Activated B cell treated with CpG ODN at 0.5 μM for 24 hours (primary cell): Measurements from ENCODE around the gene ZDHHC11. TPM values are rescaled to one million over a fixed set of nuclear protein-coding genes. Genes with fewer than 3 reads are reported as not detected.

Experiments
- ATAC-seq: fragments of 200-7000 bp; cut with Tn5 transposase; one replicate; pipeline ENCODE4 v1.10.0; 2021; ENCODE audit warnings: low read depth, mild to moderate bottlenecking, moderate library complexity
- CTCF ChIA-PET: fragments of 350-600 bp; sonication (Branson Sonifier 250); formaldehyde crosslinking; loops from one replicate; lab custom pipeline; 2021; ENCODE audit warnings: antibody characterized with exemption; lab: Charles Lee
- POLR2A ChIA-PET: fragments of 350-600 bp; sonication (Branson Sonifier 250); formaldehyde crosslinking; loops from one replicate; lab custom pipeline; 2021; ENCODE audit warnings: antibody characterized with exemption; lab: Charles Lee
- DNase-seq: peaks from one replicate; pipeline ENCODE4 v3.0.0; 2022
- H3K27ac Mint-ChIP-seq: one replicate; pipeline ENCODE4 v1.8.0; 2020; ENCODE audit warnings: mixed read lengths
- H3K27me3 Mint-ChIP-seq: one replicate; pipeline ENCODE4 v1.8.0; 2021; ENCODE audit warnings: mixed read lengths
- H3K36me3 Mint-ChIP-seq: one replicate; pipeline ENCODE4 v1.8.0; 2021; ENCODE audit warnings: low read depth, mixed read lengths
- H3K4me1 Mint-ChIP-seq: one replicate; pipeline ENCODE4 v1.8.0; 2021; ENCODE audit warnings: mixed read lengths
- H3K4me3 Mint-ChIP-seq: one replicate; pipeline ENCODE4 v1.8.0; 2020; ENCODE audit warnings: mild to moderate bottlenecking, mixed read lengths
- H3K9me3 Mint-ChIP-seq: one replicate; pipeline ENCODE4 v1.8.0; 2020; ENCODE audit warnings: mixed read lengths
- CTCF ChIP-seq: fragments of 200-600 bp; IDR thresholded peaks from one replicate; pipeline ENCODE4 v1.8.0; 2022; ENCODE audit warnings: antibody characterized with exemption, mild to moderate bottlenecking
- intact Hi-C: fragments of 100-400 bp; cut with micrococcal nuclease; formaldehyde crosslinking; loops from one replicate; pipeline ENCODE4 v1.15.1; 2024
- total RNA-seq: library from RNA; stranded (reverse); gene quantifications from 2 replicates; pipeline ENCODE4 v1.2.3, GENCODE V29; 2022

The ZDHHC11 gene
- total RNA-seq, 1 donor from 2014 or later = 1.6 TPM

- peaks cover 10% of the 10 kb centered on the region for H3K27me3 Mint-ChIP-seq
Observed at GRCh38 chr5:759111-759751, 91.6 kb downstream of the ZDHHC11 start.

GRCh38 chr5:758698-759053, 92.1 kb downstream of the ZDHHC11 start:
- no peaks in the 10 kb centered on the region for H3K36me3 Mint-ChIP-seq
- DNase-seq = no peak
- intact Hi-C loops = loop anchor here (5.0 kb wide), 1 partner anchor 89 kb away; no protein-coding TSS in a partner anchor
- H3K4me3 Mint-ChIP-seq = no peak overlapping the region
- ChIA-PET CTCF (no interaction called here), POLR2A (no interaction called here)
- H3K9me3 Mint-ChIP-seq = no peaks in the 10 kb centered on the region
- TF ChIP-seq CTCF = no peak
- peaks cover 10% of the 10 kb centered on the region for H3K27me3 Mint-ChIP-seq
- H3K4me1 Mint-ChIP-seq = no peaks in the 10 kb centered on the region
- H3K27ac Mint-ChIP-seq = no peak overlapping the region
- no peak for ATAC-seq

More at GRCh38 chr5:759111-759751, 91.6 kb downstream of the ZDHHC11 start:
- peak; percentile 5 for DNase-seq
- CTCF ChIA-PET = no interaction called here
- no peak for ATAC-seq
- POLR2A ChIA-PET = no interaction called here
- intact Hi-C loops = loop anchor here (5.0 kb wide), 1 partner anchor 88 kb away; no protein-coding TSS in a partner anchor
- Mint-ChIP-seq H3K4me1 (no peaks in the 10 kb centered on the region), H3K27ac (no peak overlapping the region), H3K36me3 (no peaks in the 10 kb centered on the region), H3K4me3 (no peak overlapping the region), H3K9me3 (no peaks in the 10 kb centered on the region)
- TF ChIP-seq CTCF = no peak

DNA sequence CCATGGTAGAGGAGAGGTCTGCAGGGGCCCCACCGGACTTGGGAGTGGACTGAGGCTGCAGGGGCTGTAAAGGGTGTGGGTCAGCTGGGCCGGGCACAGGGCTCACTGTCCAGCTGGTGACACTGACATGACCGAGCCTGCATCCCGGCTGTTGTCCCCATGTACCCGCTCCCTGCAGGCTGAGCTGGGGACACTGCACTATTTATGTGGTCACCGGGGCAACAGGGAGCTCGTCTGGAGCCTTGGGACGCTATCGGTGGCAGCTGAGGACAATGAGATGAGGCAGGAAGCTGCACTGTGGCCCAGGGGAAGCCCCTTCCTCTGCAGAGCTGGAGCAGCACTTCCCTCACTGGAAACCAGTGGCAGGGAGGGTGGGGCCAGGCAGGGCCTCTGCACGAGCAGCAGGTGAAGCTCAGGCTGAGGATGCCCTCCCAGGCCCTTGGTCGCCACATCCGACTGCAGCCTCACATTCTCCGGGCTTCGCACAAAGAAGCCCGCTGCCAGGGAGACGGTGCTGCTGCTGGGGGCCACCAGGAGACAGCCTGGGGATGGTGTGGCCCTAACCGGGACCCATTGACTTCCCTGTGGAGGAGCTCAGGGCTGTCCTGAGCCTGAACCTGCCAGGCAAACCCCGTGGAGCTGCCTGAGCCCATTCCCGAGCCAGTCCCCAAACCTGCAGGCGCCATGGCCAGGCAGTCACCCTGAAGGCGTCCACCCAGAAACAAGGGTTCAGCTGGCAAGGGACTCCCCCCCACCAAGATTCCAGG, 92.7 kb downstream of the ZDHHC11 start:
- intact Hi-C loops = loop anchor here (5.0 kb wide), 1 partner anchor 89 kb away; no protein-coding TSS in a partner anchor
- Mint-ChIP-seq H3K27ac (no peak overlapping the region), H3K9me3 (no peaks in the 10 kb centered on the region), H3K4me3 (no peak overlapping the region), H3K4me1 (no peaks in the 10 kb centered on the region), H3K27me3 (peaks cover 10% of the 10 kb centered on the region), H3K36me3 (no peaks in the 10 kb centered on the region)
- CTCF ChIA-PET = no interaction called here
- DNase-seq = peak; percentile 4
- ATAC-seq = no peak
- POLR2A ChIA-PET = no interaction called here
- TF ChIP-seq CTCF = no peak

DNA sequence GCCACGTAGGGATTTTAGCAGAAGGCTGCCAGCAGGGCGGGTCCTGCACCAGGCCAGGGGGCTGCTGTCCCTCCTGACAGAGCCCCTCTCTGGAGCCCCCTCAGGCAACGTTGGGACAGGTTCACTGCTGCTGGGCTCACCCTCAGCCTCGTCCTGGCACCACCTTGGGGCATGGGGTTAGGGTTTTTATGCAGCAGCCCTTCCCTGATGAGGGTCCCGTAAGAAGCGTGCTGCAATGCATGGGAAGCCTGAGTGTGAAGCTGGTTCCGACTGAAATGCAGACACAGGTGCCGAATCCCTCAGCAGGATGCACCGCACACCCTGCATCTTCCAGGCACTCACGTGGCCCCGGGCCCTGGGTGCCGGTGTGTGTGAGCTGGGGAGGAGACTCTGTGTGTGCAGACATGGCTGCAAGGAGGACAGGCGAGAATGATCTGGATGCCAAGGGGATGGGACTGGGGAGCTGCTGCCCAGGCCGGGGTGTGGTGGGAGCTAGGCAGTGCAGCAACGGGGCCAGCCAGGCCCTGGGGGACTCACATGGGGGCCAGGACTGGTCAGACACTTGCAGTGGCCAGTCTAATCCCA, 93.3 kb downstream of the ZDHHC11 start:
- H3K9me3 Mint-ChIP-seq = no peaks in the 10 kb centered on the region
- DNase-seq (peak; percentile 10), ATAC-seq (no peak)
- no peaks in the 10 kb centered on the region for H3K4me1 Mint-ChIP-seq
- H3K27ac Mint-ChIP-seq = no peak overlapping the region
- no peak overlapping the region for H3K4me3 Mint-ChIP-seq
- POLR2A ChIA-PET = no interaction called here
- H3K36me3 Mint-ChIP-seq = no peaks in the 10 kb centered on the region
- TF ChIP-seq CTCF = no peak
- peaks cover 10% of the 10 kb centered on the region for H3K27me3 Mint-ChIP-seq
- intact Hi-C loops = loop anchor here (5.0 kb wide), 1 partner anchor 90 kb away; no protein-coding TSS in a partner anchor
- CTCF ChIA-PET = no interaction called here

- no peak for TF ChIP-seq CTCF
- no peak for DNase-seq
- Mint-ChIP-seq H3K27me3 (peaks cover 10% of the 10 kb centered on the region), H3K4me1 (no peaks in the 10 kb centered on the region), H3K27ac (no peak overlapping the region), H3K36me3 (no peaks in the 10 kb centered on the region), H3K4me3 (no peak overlapping the region), H3K9me3 (no peaks in the 10 kb centered on the region)
- ChIA-PET POLR2A (no interaction called here), CTCF (no interaction called here)
- ATAC-seq = no peak
- intact Hi-C loops = loop anchor here (5.0 kb wide), 1 partner anchor 90 kb away; no protein-coding TSS in a partner anchor
Observed at GRCh38 chr5:756865-757345, 93.9 kb downstream of the ZDHHC11 start.
